ENCODE data around the gene PCOLCE2. TPM values are rescaled to one million over a fixed set of nuclear protein-coding genes. Genes with fewer than 3 reads are reported as not detected.

PCOLCE2 gene
- total RNA-seq, 1 experiment from 2014 or later: not detected

GRCh38 chr3:142852009-142852408, 36.9 kb downstream of the PCOLCE2 start:
- H3K9me2 ChIP-seq (replicated peaks; ENCODE audit: insufficient read depth, low read length): no peaks in the 10 kb centered on the region
- H3K79me2 ChIP-seq (ENCODE audit: low read length): no peaks in the 10 kb centered on the region
- no peak overlapping the region for H3K4me2 ChIP-seq (ENCODE audit: low read depth, low read length, poor library complexity, severe bottlenecking)
- no peak overlapping the region for H2AFZ ChIP-seq (ENCODE audit: low read length)
- H3K27me3 ChIP-seq (ENCODE audit: low read length): no peaks in the 10 kb centered on the region
- no peak for DNase-seq
- H3K4me3 ChIP-seq (ENCODE audit: low read length): no peak overlapping the region
- peaks cover 9% of the 10 kb centered on the region for H3K4me1 ChIP-seq (ENCODE audit: low read length)
- no peaks in the 10 kb centered on the region for H3K9me3 ChIP-seq (ENCODE audit: low read length)
- H4K20me1 ChIP-seq (ENCODE audit: insufficient read depth, low read depth, low read length): no peaks in the 10 kb centered on the region
- H3K36me3 ChIP-seq (ENCODE audit: insufficient read depth, low read length): no peaks in the 10 kb centered on the region
- no peak overlapping the region for H3K9ac ChIP-seq (ENCODE audit: low read length)
- H3K27ac ChIP-seq (ENCODE audit: low read length): no peak overlapping the region

DNA sequence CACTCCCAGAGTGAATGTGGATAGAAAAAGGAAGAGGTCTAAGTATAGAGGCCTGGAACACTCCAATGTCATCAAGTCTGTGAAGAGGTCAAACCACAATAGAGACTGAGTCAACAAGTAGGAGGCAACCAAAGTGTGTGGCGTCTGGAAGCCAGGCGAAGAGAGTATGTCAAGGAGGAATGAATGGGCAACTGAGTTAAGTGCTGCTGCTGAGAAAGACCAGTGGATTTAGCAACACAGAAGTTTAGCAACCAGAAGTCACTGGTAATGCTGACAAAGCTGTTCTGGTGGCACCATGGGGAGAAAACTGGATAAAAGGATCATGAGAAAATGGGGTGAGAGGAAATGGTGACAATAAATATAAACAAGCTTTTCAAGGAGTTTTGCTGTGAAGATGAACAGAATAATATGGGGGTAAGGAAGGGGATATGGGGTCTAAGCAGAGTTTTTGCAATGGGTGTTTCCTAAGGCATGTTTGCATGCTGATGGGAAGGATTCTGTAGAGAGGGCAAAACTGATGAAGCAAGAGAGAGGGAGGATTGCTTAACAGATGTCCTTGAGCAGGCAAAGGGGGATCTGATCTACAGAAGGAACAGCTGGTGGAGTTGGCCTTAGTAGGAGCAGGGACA, 38.4 kb downstream of the PCOLCE2 start:
- Histone ChIP-seq H3K4me3 (ENCODE audit: low read length) (no peak overlapping the region), H4K20me1 (ENCODE audit: insufficient read depth, low read depth, low read length) (no peaks in the 10 kb centered on the region), H3K36me3 (ENCODE audit: insufficient read depth, low read length) (no peaks in the 10 kb centered on the region), H3K79me2 (ENCODE audit: low read length) (no peaks in the 10 kb centered on the region), H3K9me2 (replicated peaks; ENCODE audit: insufficient read depth, low read length) (no peaks in the 10 kb centered on the region), H3K4me1 (ENCODE audit: low read length) (peaks cover 9% of the 10 kb centered on the region), H3K27ac (ENCODE audit: low read length) (no peak overlapping the region), H2AFZ (ENCODE audit: low read length) (no peak overlapping the region), H3K9ac (ENCODE audit: low read length) (no peak overlapping the region), H3K27me3 (ENCODE audit: low read length) (no peaks in the 10 kb centered on the region), H3K9me3 (ENCODE audit: low read length) (no peaks in the 10 kb centered on the region), H3K4me2 (ENCODE audit: low read depth, low read length, poor library complexity, severe bottlenecking) (no peak overlapping the region)
- DNase-seq: no peak

DNA sequence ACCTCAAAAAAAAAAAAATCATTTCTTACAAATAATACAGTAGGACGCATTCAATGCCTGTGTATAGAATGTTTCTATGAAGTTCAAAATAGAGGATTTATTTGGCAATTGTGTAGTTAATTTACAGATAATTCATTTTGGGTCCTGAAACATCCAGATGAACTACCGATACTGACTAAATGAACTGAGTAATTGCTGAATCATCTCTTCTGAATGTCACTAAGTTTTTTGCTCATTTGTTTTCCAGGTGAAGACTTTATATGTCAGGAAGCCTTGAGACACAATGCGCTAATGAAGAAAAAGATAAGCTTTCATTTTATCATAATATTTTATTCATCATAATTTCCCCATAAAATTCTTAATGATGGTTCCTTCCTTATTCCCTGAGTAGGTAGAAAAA, 39.7 kb downstream of the PCOLCE2 start:
- H3K4me2 ChIP-seq (ENCODE audit: low read depth, low read length, poor library complexity, severe bottlenecking): no peak overlapping the region
- no peak overlapping the region for H3K27ac ChIP-seq (ENCODE audit: low read length)
- no peaks in the 10 kb centered on the region for H4K20me1 ChIP-seq (ENCODE audit: insufficient read depth, low read depth, low read length)
- no peaks in the 10 kb centered on the region for H3K36me3 ChIP-seq (ENCODE audit: insufficient read depth, low read length)
- H3K4me1 ChIP-seq (ENCODE audit: low read length): peaks cover 7% of the 10 kb centered on the region
- no peak for DNase-seq
- no peak overlapping the region for H3K9ac ChIP-seq (ENCODE audit: low read length)
- no peaks in the 10 kb centered on the region for H3K9me2 ChIP-seq (replicated peaks; ENCODE audit: insufficient read depth, low read length)
- no peaks in the 10 kb centered on the region for H3K79me2 ChIP-seq (ENCODE audit: low read length)
- no peak overlapping the region for H2AFZ ChIP-seq (ENCODE audit: low read length)
- no peaks in the 10 kb centered on the region for H3K27me3 ChIP-seq (ENCODE audit: low read length)
- H3K4me3 ChIP-seq (ENCODE audit: low read length): no peak overlapping the region
- no peaks in the 10 kb centered on the region for H3K9me3 ChIP-seq (ENCODE audit: low read length)

DNA sequence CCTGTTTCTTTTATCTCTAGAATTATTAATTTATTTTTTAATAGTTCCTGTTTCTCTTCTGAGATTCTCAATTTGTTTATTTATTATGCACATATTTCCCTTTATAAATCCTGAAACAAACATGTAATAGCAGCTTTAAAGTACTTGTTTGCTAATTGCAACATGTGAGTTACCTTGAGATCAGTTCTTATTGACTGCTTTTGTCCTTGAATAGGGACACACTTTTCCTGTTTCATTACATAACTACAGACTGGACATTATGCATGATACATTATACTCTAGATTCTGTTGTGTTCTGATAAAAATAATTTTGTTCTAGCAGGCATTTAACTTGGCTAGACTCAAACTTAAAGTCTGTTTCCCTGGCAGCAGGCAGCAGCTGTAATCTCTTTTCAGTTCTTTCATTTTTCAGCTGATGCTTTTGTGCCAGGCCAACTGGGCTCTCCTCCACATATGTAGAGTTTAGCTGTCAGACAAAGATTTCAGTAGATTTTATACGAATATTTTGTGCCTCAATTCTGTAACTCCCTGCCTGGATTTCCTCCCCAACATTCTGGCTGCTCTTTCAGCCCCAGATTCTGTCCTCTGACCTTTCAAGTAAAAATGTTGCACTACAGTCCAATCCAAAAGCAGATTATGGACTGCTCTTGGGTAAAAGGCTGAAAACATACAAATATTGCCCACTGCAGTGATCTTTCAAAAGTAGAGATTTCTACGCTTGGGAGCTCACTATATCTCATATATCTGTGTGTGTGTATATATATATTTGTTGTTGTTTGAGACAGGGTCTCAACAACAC, 41.9 kb downstream of the PCOLCE2 start:
- H3K9me3 ChIP-seq (ENCODE audit: low read length): no peaks in the 10 kb centered on the region
- H3K79me2 ChIP-seq (ENCODE audit: low read length): no peaks in the 10 kb centered on the region
- no peak for DNase-seq
- no peak overlapping the region for H3K4me3 ChIP-seq (ENCODE audit: low read length)
- no peak overlapping the region for H3K9ac ChIP-seq (ENCODE audit: low read length)
- H3K9me2 ChIP-seq (replicated peaks; ENCODE audit: insufficient read depth, low read length): no peaks in the 10 kb centered on the region
- H3K36me3 ChIP-seq (ENCODE audit: insufficient read depth, low read length): no peaks in the 10 kb centered on the region
- no peaks in the 10 kb centered on the region for H3K27me3 ChIP-seq (ENCODE audit: low read length)
- H2AFZ ChIP-seq (ENCODE audit: low read length): no peak overlapping the region
- H4K20me1 ChIP-seq (ENCODE audit: insufficient read depth, low read depth, low read length): no peaks in the 10 kb centered on the region
- H3K4me1 ChIP-seq (ENCODE audit: low read length): no peaks in the 10 kb centered on the region
- no peak overlapping the region for H3K4me2 ChIP-seq (ENCODE audit: low read depth, low read length, poor library complexity, severe bottlenecking)
- H3K27ac ChIP-seq (ENCODE audit: low read length): no peak overlapping the region

GRCh38 chr3:142844339-142844977, 44.4 kb downstream of the PCOLCE2 start:
- H2AFZ ChIP-seq (ENCODE audit: low read length): no peak overlapping the region
- no peaks in the 10 kb centered on the region for H3K79me2 ChIP-seq (ENCODE audit: low read length)
- H3K9ac ChIP-seq (ENCODE audit: low read length): no peak overlapping the region
- no peaks in the 10 kb centered on the region for H3K9me3 ChIP-seq (ENCODE audit: low read length)
- no peaks in the 10 kb centered on the region for H3K27me3 ChIP-seq (ENCODE audit: low read length)
- H3K4me2 ChIP-seq (ENCODE audit: low read depth, low read length, poor library complexity, severe bottlenecking): no peak overlapping the region
- DNase-seq: peak; percentile 77
- no peaks in the 10 kb centered on the region for H4K20me1 ChIP-seq (ENCODE audit: insufficient read depth, low read depth, low read length)
- H3K27ac ChIP-seq (ENCODE audit: low read length): no peak overlapping the region
- H3K4me1 ChIP-seq (ENCODE audit: low read length): no peaks in the 10 kb centered on the region
- H3K9me2 ChIP-seq (replicated peaks; ENCODE audit: insufficient read depth, low read length): no peaks in the 10 kb centered on the region
- no peaks in the 10 kb centered on the region for H3K36me3 ChIP-seq (ENCODE audit: insufficient read depth, low read length)
- no peak overlapping the region for H3K4me3 ChIP-seq (ENCODE audit: low read length)

DNA sequence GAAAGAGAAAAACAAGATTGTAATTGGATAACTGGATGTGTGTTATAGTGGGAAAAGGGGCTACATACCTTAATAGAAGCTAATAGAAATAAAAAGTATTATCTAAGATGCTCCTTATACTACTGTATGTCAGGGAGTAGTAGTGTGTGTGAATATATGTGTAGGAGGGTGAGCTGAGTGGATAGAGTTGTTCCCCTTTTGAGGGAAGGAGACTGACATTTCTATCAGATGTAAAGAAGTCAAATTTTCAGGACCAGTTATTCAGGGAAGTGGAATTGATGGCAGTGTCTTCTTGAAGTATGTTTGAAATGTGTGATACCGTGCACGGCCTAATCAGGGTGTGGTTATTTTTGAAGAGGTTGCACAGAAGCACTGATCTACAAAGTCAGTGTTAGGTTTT, 49.1 kb downstream of the PCOLCE2 start:
- no peaks in the 10 kb centered on the region for H3K27me3 ChIP-seq (ENCODE audit: low read length)
- no peak overlapping the region for H3K4me2 ChIP-seq (ENCODE audit: low read depth, low read length, poor library complexity, severe bottlenecking)
- no peaks in the 10 kb centered on the region for H3K4me1 ChIP-seq (ENCODE audit: low read length)
- no peaks in the 10 kb centered on the region for H3K36me3 ChIP-seq (ENCODE audit: insufficient read depth, low read length)
- no peaks in the 10 kb centered on the region for H3K79me2 ChIP-seq (ENCODE audit: low read length)
- no peaks in the 10 kb centered on the region for H3K9me3 ChIP-seq (ENCODE audit: low read length)
- H3K9me2 ChIP-seq (replicated peaks; ENCODE audit: insufficient read depth, low read length): no peaks in the 10 kb centered on the region
- H3K27ac ChIP-seq (ENCODE audit: low read length): no peak overlapping the region
- no peak overlapping the region for H3K9ac ChIP-seq (ENCODE audit: low read length)
- no peak for DNase-seq
- no peaks in the 10 kb centered on the region for H4K20me1 ChIP-seq (ENCODE audit: insufficient read depth, low read depth, low read length)
- no peak overlapping the region for H2AFZ ChIP-seq (ENCODE audit: low read length)
- no peak overlapping the region for H3K4me3 ChIP-seq (ENCODE audit: low read length)

DNA sequence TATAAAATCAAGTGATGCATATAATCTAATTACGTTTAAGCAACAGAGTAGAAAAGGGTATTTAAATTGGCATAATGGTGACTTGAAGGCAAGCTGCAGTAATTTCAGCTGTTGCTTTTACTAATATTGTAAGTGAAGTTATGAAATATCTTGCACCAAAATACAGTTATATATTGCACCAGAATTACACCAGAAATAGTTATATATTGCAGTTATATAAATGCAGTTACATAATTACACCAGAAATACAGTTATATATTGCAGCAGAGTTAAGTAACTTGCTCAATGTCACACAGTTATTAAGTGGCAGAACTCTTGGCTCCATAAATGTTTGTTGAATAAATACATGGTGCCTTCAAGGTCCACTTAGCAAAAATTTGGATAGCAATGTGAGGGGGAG, 51.4 kb downstream of the PCOLCE2 start:
- Histone ChIP-seq H3K79me2 (ENCODE audit: low read length) (no peaks in the 10 kb centered on the region), H3K9ac (ENCODE audit: low read length) (no peak overlapping the region), H3K27me3 (ENCODE audit: low read length) (no peaks in the 10 kb centered on the region), H3K27ac (ENCODE audit: low read length) (no peak overlapping the region), H3K4me1 (ENCODE audit: low read length) (no peaks in the 10 kb centered on the region), H3K36me3 (ENCODE audit: insufficient read depth, low read length) (no peaks in the 10 kb centered on the region), H2AFZ (ENCODE audit: low read length) (no peak overlapping the region), H4K20me1 (ENCODE audit: insufficient read depth, low read depth, low read length) (no peaks in the 10 kb centered on the region), H3K4me3 (ENCODE audit: low read length) (no peak overlapping the region), H3K9me2 (replicated peaks; ENCODE audit: insufficient read depth, low read length) (no peaks in the 10 kb centered on the region), H3K9me3 (ENCODE audit: low read length) (no peaks in the 10 kb centered on the region), H3K4me2 (ENCODE audit: low read depth, low read length, poor library complexity, severe bottlenecking) (no peak overlapping the region)
- no peak for DNase-seq

GRCh38 chr3:142828703-142829305, 60.1 kb downstream of the PCOLCE2 start:
- Histone ChIP-seq H3K4me2 (ENCODE audit: low read depth, low read length, poor library complexity, severe bottlenecking) (no peak overlapping the region), H3K27me3 (ENCODE audit: low read length) (no peaks in the 10 kb centered on the region), H3K36me3 (ENCODE audit: insufficient read depth, low read length) (no peaks in the 10 kb centered on the region), H3K4me3 (ENCODE audit: low read length) (no peak overlapping the region), H3K9me2 (replicated peaks; ENCODE audit: insufficient read depth, low read length) (no peaks in the 10 kb centered on the region), H2AFZ (ENCODE audit: low read length) (no peak overlapping the region; the same call in 1 of the 2 replicates), H3K27ac (ENCODE audit: low read length) (no peak overlapping the region), H3K9ac (ENCODE audit: low read length) (no peak overlapping the region), H3K79me2 (ENCODE audit: low read length) (no peaks in the 10 kb centered on the region), H3K4me1 (ENCODE audit: low read length) (no peaks in the 10 kb centered on the region), H4K20me1 (ENCODE audit: insufficient read depth, low read depth, low read length) (no peaks in the 10 kb centered on the region), H3K9me3 (ENCODE audit: low read length) (no peaks in the 10 kb centered on the region)
- peak; percentile 88 for DNase-seq
